ENCODE measurements around the gene UNC13B. TPM values are rescaled to one million over a fixed set of nuclear protein-coding genes. Genes with fewer than 3 reads are reported as not detected.
"Not testable (repeated sequence)": the region's sequence is repeated elsewhere in the genome, so short reads cannot be mapped to it uniquely, and the experiment has no call there.

UNC13B gene
- total and polyA plus RNA-seq, 2 donors (not counting 3 experiments of a cell fraction or from before 2014, with no cell fraction given): 30.1 to 46.2 TPM

GRCh38 chr9:35180801-35181200, 19.0 kb downstream of the UNC13B start:
- Histone ChIP-seq H3K4me3 (replicated peaks in 1 of 3; ENCODE audit: insufficient read depth in 1 of 3, low read depth in 1 of 3, low read length in 3 of 3) (no peak overlapping the region), H3K9me3 (replicated peaks; ENCODE audit: control insufficient read depth, insufficient read depth, low read length) (no peaks in the 10 kb centered on the region), H3K4me2 (ENCODE audit: insufficient read depth, low read length) (no peak overlapping the region), H3K9me1 (replicated peaks; ENCODE audit: control insufficient read depth, extremely low read depth, insufficient read depth, low read length) (no peaks in the 10 kb centered on the region), H2AFZ (ENCODE audit: low read depth, low read length) (no peak overlapping the region), H3K9ac (replicated peaks; ENCODE audit: extremely low read depth, insufficient read depth, low read length) (no peak overlapping the region), H3K36me3 (ENCODE audit: control insufficient read depth in 2 of 2, extremely low read depth in 1 of 2, insufficient read depth in 2 of 2, low read length in 2 of 2) (no peaks in the 10 kb centered on the region), H3K79me2 (ENCODE audit: control insufficient read depth, insufficient read depth, low read length) (peaks cover 11% of the 10 kb centered on the region), H3K4me1 (ENCODE audit: control insufficient read depth, extremely low read depth, insufficient read depth, low read length) (no peaks in the 10 kb centered on the region), H4K20me1 (replicated peaks; ENCODE audit: control insufficient read depth, extremely low read depth, insufficient read depth, low read length) (no peaks in the 10 kb centered on the region), H3K27ac (ENCODE audit: insufficient read depth, low read depth, low read length) (no peak overlapping the region), H3K27me3 (ENCODE audit: control insufficient read depth in 2 of 2, insufficient read depth in 2 of 2, low read length in 2 of 2) (no peaks in the 10 kb centered on the region)
- ChIA-PET CTCF (no interaction called here), POLR2A (no interaction called here)
- intact Hi-C loops (cut with micrococcal nuclease) (no loop called here), dilution Hi-C loops (cut with MboI; ENCODE audit: extremely low pct_ligation_motif_present, low sequenced_read_pairs) (no loop called here)
- BruUV-seq (replicated peaks): no TSS peak
- TF ChIP-seq CTCF (IDR thresholded peaks at IDR 0.05; ENCODE audit: extremely low read depth in 1 of 2, insufficient read depth in 1 of 2, low read depth in 1 of 2, low read length in 2 of 2): no peak
- no peak for TF ChIP-seq POLR2A (IDR thresholded peaks at IDR 0.05; ENCODE audit: low read depth, low read length)
- no peak for TF ChIP-seq JUN (IDR thresholded peaks at IDR 0.05; ENCODE audit: borderline replicate concordance, insufficient read depth, insufficient read length, low read depth)
- no peak for TF ChIP-seq FOS (IDR thresholded peaks at IDR 0.05; ENCODE audit: borderline replicate concordance, insufficient read depth, low read length)
- no peak for TF ChIP-seq GATA2 (IDR thresholded peaks at IDR 0.05; ENCODE audit: insufficient read depth, insufficient read length, low read depth, low read length)
- no peak for TF ChIP-seq MAX (IDR thresholded peaks at IDR 0.05; ENCODE audit: insufficient read depth, insufficient read length)
- no peak for TF ChIP-seq MYC (IDR thresholded peaks at IDR 0.05; ENCODE audit: low read depth, low read length)
- no peak for FAIRE-seq
- DNase-seq (ENCODE audit: low read depth, low spot score): no peak

GRCh38 chr9:35182401-35182800, 20.6 kb downstream of the UNC13B start:
- H3K4me3 ChIP-seq (replicated peaks in 1 of 3; ENCODE audit: insufficient read depth in 1 of 3, low read depth in 1 of 3, low read length in 3 of 3); BruUV-seq (replicated peaks); intact Hi-C loops (cut with micrococcal nuclease); H2AFZ ChIP-seq (ENCODE audit: low read depth, low read length); H3K9ac ChIP-seq (replicated peaks; ENCODE audit: extremely low read depth, insufficient read depth, low read length); CTCF ChIA-PET; H3K27ac ChIP-seq (ENCODE audit: insufficient read depth, low read depth, low read length); H4K20me1 ChIP-seq (replicated peaks; ENCODE audit: control insufficient read depth, extremely low read depth, insufficient read depth, low read length); H3K27me3 ChIP-seq (ENCODE audit: control insufficient read depth in 2 of 2, insufficient read depth in 2 of 2, low read length in 2 of 2); H3K36me3 ChIP-seq (ENCODE audit: control insufficient read depth in 2 of 2, extremely low read depth in 1 of 2, insufficient read depth in 2 of 2, low read length in 2 of 2); H3K9me3 ChIP-seq (replicated peaks; ENCODE audit: control insufficient read depth, insufficient read depth, low read length); dilution Hi-C loops (cut with MboI; ENCODE audit: extremely low pct_ligation_motif_present, low sequenced_read_pairs); H3K9me1 ChIP-seq (replicated peaks; ENCODE audit: control insufficient read depth, extremely low read depth, insufficient read depth, low read length); H3K4me2 ChIP-seq (ENCODE audit: insufficient read depth, low read length); DNase-seq (ENCODE audit: low read depth, low spot score); H3K4me1 ChIP-seq (ENCODE audit: control insufficient read depth, extremely low read depth, insufficient read depth, low read length); FAIRE-seq: not testable (repeated sequence)
- POLR2A ChIA-PET: interaction anchor here (0.6 kb wide), 1 partner anchor 38 kb away, joined by 3 read pairs; no protein-coding TSS in a partner anchor
- H3K79me2 ChIP-seq (ENCODE audit: control insufficient read depth, insufficient read depth, low read length): peaks cover 11% of the 10 kb centered on the region

- H3K9me1 ChIP-seq (replicated peaks; ENCODE audit: control insufficient read depth, extremely low read depth, insufficient read depth, low read length); DNase-seq (ENCODE audit: low read depth, low spot score); H3K9me3 ChIP-seq (replicated peaks; ENCODE audit: control insufficient read depth, insufficient read depth, low read length); H3K9ac ChIP-seq (replicated peaks; ENCODE audit: extremely low read depth, insufficient read depth, low read length); BruUV-seq (replicated peaks); dilution Hi-C loops (cut with MboI; ENCODE audit: extremely low pct_ligation_motif_present, low sequenced_read_pairs); H3K4me2 ChIP-seq (ENCODE audit: insufficient read depth, low read length); H4K20me1 ChIP-seq (replicated peaks; ENCODE audit: control insufficient read depth, extremely low read depth, insufficient read depth, low read length); H3K79me2 ChIP-seq (ENCODE audit: control insufficient read depth, insufficient read depth, low read length); H3K4me1 ChIP-seq (ENCODE audit: control insufficient read depth, extremely low read depth, insufficient read depth, low read length); H3K36me3 ChIP-seq (ENCODE audit: control insufficient read depth in 2 of 2, extremely low read depth in 1 of 2, insufficient read depth in 2 of 2, low read length in 2 of 2); FAIRE-seq; H3K27me3 ChIP-seq (ENCODE audit: control insufficient read depth in 2 of 2, insufficient read depth in 2 of 2, low read length in 2 of 2); H3K4me3 ChIP-seq (replicated peaks in 1 of 3; ENCODE audit: insufficient read depth in 1 of 3, low read depth in 1 of 3, low read length in 3 of 3); POLR2A ChIA-PET; H3K27ac ChIP-seq (ENCODE audit: insufficient read depth, low read depth, low read length); intact Hi-C loops (cut with micrococcal nuclease); CTCF ChIA-PET; H2AFZ ChIP-seq (ENCODE audit: low read depth, low read length): not testable (repeated sequence)
Measured at GRCh38 chr9:35182996-35183754, 21.4 kb downstream of the UNC13B start.

Measured in endothelial cell of umbilical vein (primary cell).